Measurements from ENCODE around the gene SMIM24.
"Not testable (repeated sequence)": the region's sequence is repeated elsewhere in the genome, so short reads cannot be mapped to it uniquely, and the experiment has no call there.

The SMIM24 gene

GRCh38 chr19:3480383-3481091, at the start of gene SMIM24:
SMIM24 (minus strand) TSS chr19:3480525; CDS start chr19:3480463, 62 bp downstream.
- no peak for DNase-seq

DNA sequence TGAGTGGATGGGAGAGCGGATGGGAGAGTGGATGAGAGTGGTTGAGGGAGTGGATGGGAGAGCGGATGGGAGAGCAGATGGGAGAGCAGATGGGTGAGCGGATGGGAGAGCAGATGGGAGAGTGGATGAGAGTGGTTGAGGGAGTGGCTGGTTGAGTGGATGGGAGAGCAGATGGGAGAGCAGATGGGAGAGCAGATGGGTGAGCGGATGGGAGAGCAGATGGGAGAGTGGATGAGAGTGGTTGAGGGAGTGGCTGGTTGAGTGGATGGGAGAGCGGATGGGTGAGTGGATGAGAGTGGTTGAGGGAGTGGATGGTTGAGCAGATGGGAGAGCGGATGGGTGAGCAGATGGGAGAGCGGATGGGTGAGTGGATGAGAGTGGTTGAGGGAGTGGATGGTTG, 49.0 kb upstream of the SMIM24 start:
- DNase-seq = not testable (repeated sequence)

- no peak for DNase-seq
Measured at GRCh38 chr19:3528539-3529211, 48.4 kb upstream of the SMIM24 start.

GRCh38 chr19:3528080-3528479, 47.8 kb upstream of the SMIM24 start:
- no peak for DNase-seq

- DNase-seq = no peak
Measured at GRCh38 chr19:3527238-3527910, 47.0 kb upstream of the SMIM24 start.

- no peak for DNase-seq
Measured at GRCh38 chr19:3526507-3527237, 46.3 kb upstream of the SMIM24 start.

GRCh38 chr19:3524904-3525451, 44.7 kb upstream of the SMIM24 start:
- no peak for DNase-seq

DNA sequence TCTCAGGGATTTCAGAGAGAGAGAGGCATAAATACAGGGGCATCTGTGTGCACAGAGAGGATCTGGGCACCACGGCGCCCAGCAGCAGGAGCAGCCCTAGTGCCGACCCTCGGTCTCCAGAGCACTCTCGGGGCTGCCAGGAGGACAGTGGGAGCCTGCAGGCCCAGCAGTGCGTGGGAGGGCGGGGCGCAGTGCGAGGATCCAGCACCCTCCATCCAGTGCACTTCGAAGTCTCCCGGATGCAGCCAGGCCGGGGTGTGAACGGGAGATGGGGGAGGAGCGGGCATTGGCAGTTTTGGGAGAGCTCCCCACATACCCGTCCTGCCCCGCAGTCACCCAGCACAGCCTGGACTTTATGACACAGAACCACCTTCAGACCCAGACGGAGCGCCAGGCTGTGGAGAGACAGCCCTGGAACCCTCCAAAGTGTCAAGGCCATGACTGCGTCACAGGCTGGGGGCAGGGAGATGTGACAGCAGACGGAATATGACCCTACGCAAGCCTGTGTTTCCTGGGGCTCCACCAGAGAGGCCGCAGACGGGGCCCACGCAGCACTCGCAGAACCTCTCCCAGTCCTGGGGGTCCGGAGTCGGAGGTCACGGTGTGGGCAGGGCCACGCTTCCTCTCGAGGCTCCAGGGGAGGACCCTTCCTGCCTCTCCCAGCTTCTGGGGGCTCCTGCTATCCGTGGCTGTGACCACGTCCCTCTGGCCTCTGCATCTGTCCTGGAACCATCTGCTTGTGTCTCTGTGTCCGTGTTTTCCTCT, 43.9 kb upstream of the SMIM24 start:
- DNase-seq = no peak

DNA sequence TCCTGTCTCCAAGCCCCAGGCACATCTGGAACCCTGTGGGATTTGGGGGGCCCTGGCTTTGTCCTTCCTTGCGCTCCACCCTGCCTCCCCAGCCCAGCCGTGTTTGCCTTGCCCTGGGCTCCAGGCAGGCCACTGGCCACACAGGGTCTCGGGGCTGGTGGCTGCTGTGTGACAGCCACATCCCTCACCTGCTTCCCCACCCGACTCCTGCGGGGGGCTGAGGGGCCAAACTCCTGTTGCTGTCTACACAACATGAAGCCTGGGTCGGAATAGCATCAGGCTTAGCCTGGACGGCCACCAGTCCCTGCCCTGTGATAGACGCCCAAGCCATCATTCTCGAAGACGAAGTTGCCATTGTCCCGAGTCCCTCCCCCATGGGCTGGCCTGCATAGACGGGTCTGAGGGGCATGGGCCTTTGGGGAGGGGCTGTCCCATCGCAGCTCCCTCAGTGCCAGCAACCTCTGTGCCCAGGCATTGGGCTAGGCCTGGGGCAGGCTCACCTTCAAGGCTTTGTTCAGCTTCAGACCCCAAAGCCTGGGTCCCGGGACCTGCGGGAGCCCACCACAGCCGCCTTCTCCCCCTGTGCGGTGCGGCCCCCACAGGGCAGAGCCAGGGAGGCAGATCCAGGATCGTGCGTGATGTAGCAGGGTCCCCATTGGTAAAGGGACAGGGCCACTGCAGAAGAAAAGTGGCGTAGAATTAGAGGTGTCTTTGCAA, 43.2 kb upstream of the SMIM24 start:
- DNase-seq = no peak

- DNase-seq = no peak
Measured at GRCh38 chr19:3522421-3523360, 42.4 kb upstream of the SMIM24 start.

GRCh38 chr19:3521104-3521445, 40.8 kb upstream of the SMIM24 start:
- no peak for DNase-seq

DNA sequence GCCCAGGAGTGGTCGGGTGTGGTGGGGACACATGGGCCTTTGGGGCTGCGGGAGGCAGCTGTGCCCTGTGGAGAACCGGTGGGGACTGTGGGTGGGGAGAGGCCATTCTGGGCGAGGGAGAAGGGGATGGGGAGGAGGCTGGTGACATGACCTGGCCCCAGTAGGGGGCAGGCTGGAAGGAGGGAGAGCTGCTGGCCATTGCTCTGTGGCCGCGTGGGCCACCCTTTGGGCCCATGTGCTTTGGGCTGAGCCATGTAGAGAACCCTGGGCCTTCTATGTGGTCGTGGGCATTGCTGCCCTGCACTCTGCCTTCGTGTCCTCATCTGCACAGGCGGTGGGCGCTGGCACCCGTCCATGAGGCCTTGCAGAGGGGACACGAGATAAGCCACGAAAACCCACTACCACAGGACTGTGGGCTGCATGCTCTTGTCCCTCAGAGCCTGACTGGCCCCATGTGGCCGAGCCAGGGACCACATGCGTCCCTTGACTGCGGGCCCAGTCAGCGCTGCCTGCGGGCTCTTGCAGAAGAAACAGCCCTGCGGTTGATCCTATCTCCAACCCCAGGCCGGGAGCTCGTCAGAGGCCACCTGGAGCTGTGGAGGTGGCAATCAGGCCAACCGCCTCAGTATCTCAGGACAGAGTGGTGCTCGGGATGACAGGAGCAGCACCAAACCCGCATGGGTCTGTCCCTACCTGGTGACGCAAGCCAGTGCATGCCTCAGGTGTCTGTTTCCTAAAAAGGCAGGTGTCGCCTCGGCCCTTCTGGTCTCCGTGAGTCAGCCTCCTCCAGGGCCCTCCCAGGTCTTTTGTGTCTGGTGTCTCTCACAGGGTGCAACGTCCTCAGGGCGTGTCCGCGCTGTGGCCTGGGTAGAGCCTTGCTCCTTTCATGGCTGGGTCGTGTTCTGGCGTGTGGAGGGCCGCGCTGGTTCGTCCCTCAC, 40.1 kb upstream of the SMIM24 start:
- DNase-seq = no peak

DNA sequence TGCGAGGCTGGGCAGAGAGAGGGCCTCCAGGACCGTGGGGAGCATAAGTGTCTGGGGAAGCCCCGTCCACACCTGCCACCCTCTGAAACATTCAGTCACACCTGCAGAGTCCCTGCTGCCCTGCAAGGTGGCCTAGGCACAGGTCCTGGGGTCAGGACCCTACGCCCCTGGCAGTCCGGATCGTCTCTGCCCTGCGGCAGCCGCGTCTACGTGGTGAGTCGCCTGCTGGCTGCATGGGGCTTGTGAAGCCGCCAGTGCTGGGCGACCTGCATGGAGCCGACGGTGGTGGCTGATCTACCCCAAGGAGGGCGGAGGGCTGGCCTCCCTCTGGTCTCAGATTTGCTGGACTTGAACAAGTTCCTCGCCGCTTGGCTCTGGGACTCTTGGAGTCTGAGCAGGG, 38.8 kb upstream of the SMIM24 start:
- DNase-seq = no peak

- no peak for DNase-seq
Measured at GRCh38 chr19:3518659-3519058, 38.3 kb upstream of the SMIM24 start.

DNA sequence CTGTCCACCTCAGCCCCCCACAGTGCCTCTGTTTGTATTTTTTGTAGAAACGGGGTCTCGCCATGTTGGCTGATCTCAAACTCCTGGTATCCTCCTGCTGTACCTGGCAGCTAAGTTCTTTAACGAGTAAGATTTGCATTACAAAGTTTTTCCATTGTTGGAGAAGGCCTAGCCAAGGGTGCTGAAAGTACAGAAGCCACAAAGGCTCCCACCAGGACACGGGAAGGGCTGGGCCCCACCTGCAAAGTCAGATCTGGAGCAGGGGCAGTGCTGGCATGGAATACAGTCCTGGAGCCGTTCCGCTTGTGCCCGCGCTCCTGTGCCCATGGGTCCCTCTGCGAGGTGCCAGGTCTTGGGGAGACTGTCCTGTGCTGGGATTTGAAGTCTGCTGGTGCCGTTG, 37.9 kb upstream of the SMIM24 start:
- no peak for DNase-seq

DNA sequence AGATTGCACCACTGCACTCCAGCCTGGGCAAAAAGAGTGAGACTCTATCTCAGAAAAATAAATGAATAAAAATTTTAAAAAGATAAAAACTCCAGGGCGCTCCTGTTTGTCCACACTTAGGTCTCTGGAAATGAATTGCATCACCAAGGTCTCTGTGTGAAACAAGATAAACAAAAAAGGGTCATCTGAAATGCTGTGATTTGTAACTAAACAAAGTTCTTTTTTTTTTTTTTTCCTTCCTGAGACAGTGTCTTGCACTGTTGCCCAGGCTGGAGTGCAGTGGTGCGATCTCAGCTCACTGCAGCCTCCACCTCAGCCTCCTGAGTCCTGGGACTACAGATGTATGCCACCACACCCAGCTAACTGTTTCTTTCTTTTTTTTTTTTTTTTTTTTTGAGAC, 37.3 kb upstream of the SMIM24 start:
- no peak for DNase-seq

DNA sequence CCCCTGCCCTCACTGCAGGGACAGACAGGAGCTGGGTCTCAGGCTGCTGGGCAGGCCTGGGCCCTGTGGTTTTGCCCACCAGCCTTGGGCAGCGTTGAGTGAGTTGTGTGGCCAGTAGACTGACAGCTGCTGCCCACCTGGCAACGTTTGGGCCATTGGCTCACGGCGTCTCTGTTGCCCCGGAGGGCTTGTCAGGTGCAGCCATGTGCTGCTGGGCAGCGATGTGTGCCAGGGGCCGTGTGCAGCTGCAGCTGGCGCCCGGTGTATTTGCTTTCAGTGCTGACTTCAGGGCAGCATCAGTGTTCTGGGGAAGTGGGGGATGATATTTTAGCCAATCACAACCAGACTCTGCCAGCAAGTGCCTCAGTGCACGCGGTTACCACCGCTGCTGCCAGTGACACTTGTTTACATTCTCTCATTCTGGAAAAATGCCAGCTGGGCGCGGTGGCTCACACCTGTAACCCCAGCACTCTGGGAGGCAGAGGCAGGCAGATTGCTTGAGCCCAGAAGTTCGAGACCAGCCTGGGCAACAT, 36.4 kb upstream of the SMIM24 start:
- DNase-seq = peak; percentile 25

- no peak for DNase-seq
Measured at GRCh38 chr19:3515891-3516422, 35.6 kb upstream of the SMIM24 start.

DNA sequence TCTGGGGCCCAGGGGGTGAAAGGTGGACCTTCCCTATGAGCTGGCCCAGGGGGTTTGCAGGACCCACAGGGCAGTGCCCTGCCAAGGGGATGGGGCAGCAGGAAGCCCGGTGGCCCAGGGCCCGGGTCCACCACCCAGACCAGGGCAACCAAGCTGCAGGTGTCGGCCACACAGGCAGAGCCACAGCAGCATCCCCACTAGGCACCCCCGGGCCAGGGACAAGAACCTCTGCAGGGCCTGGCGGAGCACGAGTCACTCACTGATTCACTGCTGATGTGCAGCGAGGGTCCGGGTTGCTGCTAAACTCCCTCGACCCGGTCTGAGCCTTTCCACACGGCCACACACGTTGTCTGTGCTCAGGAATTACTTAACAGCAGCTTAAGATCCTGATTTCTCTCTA, 34.6 kb upstream of the SMIM24 start:
- DNase-seq = no peak

Measured in NCI-H526 treated with DMSO at 0.1 percent for 48 hours (cell line).